HG03521 (cell line): ENCODE data around the gene RPL6.
"Not testable (repeated sequence)": the region's sequence is repeated elsewhere in the genome, so short reads cannot be mapped to it uniquely, and the experiment has no call there.

Source experiments
- ATAC-seq: cut with Tn5 transposase; IDR thresholded peaks from one replicate; pipeline ENCODE4 v1.9.1; 2021; ENCODE audit warnings: mild to moderate bottlenecking, moderate library complexity; ENCODE audit not compliant: unreplicated experiment

Gene RPL6

GRCh38 chr12:112420740-112421139, 11.3 kb upstream of the RPL6 start:
- no peak for ATAC-seq

GRCh38 chr12:112419297-112420133, 10.1 kb upstream of the RPL6 start:
- ATAC-seq: peak; percentile 44

GRCh38 chr12:112418608-112419296, 9.3 kb upstream of the RPL6 start, which contains the start of gene PTPN11:
Gene PTPN11 (plus strand): TSS chr12:112418947. CDS start chr12:112419112, 165 bp downstream.
- peak; percentile 66 for ATAC-seq

- ATAC-seq: no peak
Measured at GRCh38 chr12:112418273-112418607, 8.8 kb upstream of the RPL6 start.

GRCh38 chr12:112415457-112415856, 6.1 kb upstream of the RPL6 start:
- ATAC-seq: not testable (repeated sequence)

- ATAC-seq: no peak
Measured at GRCh38 chr12:112413855-112414625, 4.6 kb upstream of the RPL6 start.

- ATAC-seq: no peak
Measured at GRCh38 chr12:112409906-112410244, 470 bp upstream of the RPL6 start.

GRCh38 chr12:112408621-112409020, 784 bp downstream of the RPL6 start:
- no peak for ATAC-seq

GRCh38 chr12:112407683-112408082, 1.7 kb downstream of the RPL6 start:
- not testable (repeated sequence) for ATAC-seq

- ATAC-seq: no peak
Measured at GRCh38 chr12:112406519-112407488, 2.6 kb downstream of the RPL6 start.

GRCh38 chr12:112401903-112402498, 7.4 kb downstream of the RPL6 start:
- ATAC-seq: no peak

GRCh38 chr12:112401054-112401453, 8.4 kb downstream of the RPL6 start:
- ATAC-seq: no peak

GRCh38 chr12:112393328-112393727, 16.1 kb downstream of the RPL6 start:
- no peak for ATAC-seq

GRCh38 chr12:112389922-112390654, 19.3 kb downstream of the RPL6 start:
- not testable (repeated sequence) for ATAC-seq

GRCh38 chr12:112389228-112389627, 20.2 kb downstream of the RPL6 start:
- no peak for ATAC-seq

GRCh38 chr12:112386726-112387125, 22.7 kb downstream of the RPL6 start:
- ATAC-seq: no peak

- no peak for ATAC-seq
Measured at GRCh38 chr12:112382866-112383265, 26.5 kb downstream of the RPL6 start.

GRCh38 chr12:112381883-112382796, 27.3 kb downstream of the RPL6 start, which contains the start of gene HECTD4:
Gene HECTD4 (minus strand): TSS chr12:112382431. CDS start chr12:112382128, 303 bp downstream.
- ATAC-seq: peak; percentile 87
